HG03558 (cell line): Measurements from ENCODE around the gene OTUD1.

Experiments
- ATAC-seq: cut with Tn5 transposase; IDR thresholded peaks from one replicate; pipeline ENCODE4 v1.9.1; 2021; ENCODE audit warnings: moderate number of reproducible peaks; ENCODE audit not compliant: unreplicated experiment; ENCODE audit errors: extremely low read depth

The OTUD1 gene

GRCh38 chr10:23459308-23459939 is 20.5 kb downstream of the OTUD1 start:
- ATAC-seq: no peak

- ATAC-seq: no peak
These were observed 22.7 kb downstream of the OTUD1 start for GRCh38 chr10:23461557-23461956.

GRCh38 chr10:23467012-23467411 is 28.1 kb downstream of the OTUD1 start:
- no peak for ATAC-seq

- ATAC-seq: no peak
These were observed 28.7 kb downstream of the OTUD1 start for GRCh38 chr10:23467548-23467947.

GRCh38 chr10:23469596-23470237 is 30.8 kb downstream of the OTUD1 start:
- ATAC-seq: no peak

GRCh38 chr10:23472181-23472580 is 33.3 kb downstream of the OTUD1 start:
- ATAC-seq: no peak

- ATAC-seq: no peak
These were observed 35.2 kb downstream of the OTUD1 start for GRCh38 chr10:23474081-23474480.

GRCh38 chr10:23474626-23475025 is 35.8 kb downstream of the OTUD1 start:
- ATAC-seq: no peak

- no peak for ATAC-seq
These were observed 39.7 kb downstream of the OTUD1 start for GRCh38 chr10:23478570-23478969.

GRCh38 chr10:23479798-23480473 is 41.1 kb downstream of the OTUD1 start:
- ATAC-seq: no peak

- no peak for ATAC-seq
These were observed 42.6 kb downstream of the OTUD1 start for GRCh38 chr10:23481363-23481961.

- ATAC-seq: no peak
These were observed 51.2 kb downstream of the OTUD1 start for GRCh38 chr10:23490115-23490514.
